HCT116 (cell line): ENCODE results near the gene GLO1. TPM values are rescaled to one million over a fixed set of nuclear protein-coding genes. Genes with fewer than 3 reads are reported as not detected.

Source experiments
- ATAC-seq: fragments of 200-7000 bp; cut with Tn5 transposase; 2 replicates; pipeline ENCODE4 v1.9.1; 2020; ENCODE audit warnings: mild to moderate bottlenecking, moderate library complexity
- BruUV-seq: library from RNA; stranded (reverse); fragments of 400-500 nt; replicated peaks from 2 replicates; lab custom pipeline; 2021; lab: Mats Ljungman, UMichigan
- CTCF ChIA-PET: fragments of 300-600 bp; sonication (Branson Sonifier 250); formaldehyde crosslinking; loops from one replicate; lab custom pipeline; 2021; ENCODE audit warnings: antibody characterized with exemption; lab: Charles Lee
- POLR2A ChIA-PET: fragments of 300-600, 350-600 bp; sonication (Branson Sonifier 250); formaldehyde crosslinking; loops from one replicate; lab custom pipeline; 2021; ENCODE audit warnings: antibody characterized with exemption; lab: Charles Lee
- RAD21 ChIA-PET, 2 experiments: fragments of 300-600 bp; sonication (Branson Sonifier 250); formaldehyde crosslinking; loops; one replicate each; lab custom pipeline; 2023; ENCODE audit warnings: low total read pairs in 2 of 2; ENCODE audit not compliant: uncharacterized antibody in 2 of 2, unreplicated experiment in 2 of 2, low non-redundant PET in 1 of 2; lab: Charles Lee
- DNase-seq: peaks from one replicate; pipeline ENCODE4 v3.0.0-alpha.2; 2010; ENCODE audit warnings: low read depth, low spot score
- H2AFZ ChIP-seq: fragments of 200-600 bp; shearing (Covaris generic), sonication (generic); 2 replicates; pipeline ENCODE4 v1.6.1; 2017; ENCODE audit warnings: low read depth, mixed run types, mixed read lengths, antibody characterized with exemption, low read length; ENCODE audit not compliant: poor library complexity, severe bottlenecking
- H3K27ac ChIP-seq: 2 replicates; pipeline ENCODE4 v1.5.1; 2012; ENCODE audit warnings: low read depth, low read length
- H3K27me3 ChIP-seq: fragments of 200-600 bp; sonication (generic); 2 replicates; pipeline ENCODE4 v1.6.1; 2016; ENCODE audit warnings: mixed run types, low read length, mixed read lengths; ENCODE audit not compliant: insufficient read depth
- H3K36me3 ChIP-seq, 2 experiments: fragments of 200-500 bp in 1 of 2; fragments of 200-600 bp in 1 of 2; sonication (Bioruptor generic) in 1 of 2; sonication (generic) in 1 of 2; 2 replicates each; pipeline versions ENCODE4 v1.5.1 to v1.6.1; 2014 to 2016; ENCODE audit warnings: low read length in 2 of 2, inconsistent platforms in 1 of 2, mixed read lengths in 1 of 2, mixed run types in 1 of 2; ENCODE audit not compliant: insufficient read depth in 2 of 2, control insufficient read depth in 1 of 2
- H3K4me1 ChIP-seq, 2 experiments: fragments of 200-600 bp in 1 of 2; sonication (generic) in 1 of 2; 2 replicates each; pipeline versions ENCODE4 v1.5.1 to v1.6.1; 2012 to 2017; ENCODE audit warnings: low read length in 2 of 2, inconsistent platforms in 1 of 2, mild to moderate bottlenecking in 1 of 2, mixed read lengths in 1 of 2, mixed run types in 1 of 2, moderate library complexity in 1 of 2; ENCODE audit not compliant: insufficient read depth in 2 of 2, control insufficient read depth in 1 of 2
- H3K4me2 ChIP-seq: fragments of 200-600 bp; sonication (generic); 2 replicates; pipeline ENCODE4 v1.6.1; 2017; ENCODE audit warnings: mixed run types, low read length, mixed read lengths
- H3K4me3 ChIP-seq, 2 experiments: fragments of 200-600 bp in 1 of 2; sonication (generic) in 1 of 2; replicated peaks in 1 of 2; 2 replicates each; pipeline ENCODE4 v1.5.1; 2011 to 2016; ENCODE audit warnings: low read length in 2 of 2, control low read depth in 1 of 2, low read depth in 1 of 2, mild to moderate bottlenecking in 1 of 2, mixed read lengths in 1 of 2, mixed run types in 1 of 2
- H3K79me2 ChIP-seq: fragments of 200-600 bp; sonication (generic); 2 replicates; pipeline ENCODE4 v1.6.1; 2017; ENCODE audit warnings: mild to moderate bottlenecking, mixed run types, low read length, moderate library complexity, mixed read lengths; ENCODE audit not compliant: insufficient read depth
- H3K9ac ChIP-seq: fragments of 200-600 bp; sonication (generic); 2 replicates; pipeline ENCODE4 v1.6.1; 2016; ENCODE audit warnings: low read length, mixed read lengths
- H3K9me2 ChIP-seq: fragments of 200-600 bp; sonication (generic), shearing (Covaris generic); 2 replicates; pipeline ENCODE4 v1.6.1; 2017; ENCODE audit warnings: mixed run types, mild to moderate bottlenecking, moderate library complexity; ENCODE audit not compliant: insufficient read depth
- H3K9me3 ChIP-seq, 2 experiments: fragments of 200-500 bp in 1 of 2; fragments of 200-600 bp in 1 of 2; sonication (Bioruptor generic) in 1 of 2; sonication (generic) in 1 of 2; 2 replicates each; pipeline ENCODE4 v1.6.1; 2014 to 2017; ENCODE audit warnings: low read length in 2 of 2, mixed read lengths in 2 of 2, inconsistent platforms in 1 of 2, low read depth in 1 of 2, mild to moderate bottlenecking in 1 of 2, mixed run types in 1 of 2, moderate library complexity in 1 of 2; ENCODE audit not compliant: control insufficient read depth in 1 of 2, insufficient read depth in 1 of 2
- H4K20me1 ChIP-seq: fragments of 200-600 bp; sonication (generic), shearing (Covaris generic); 2 replicates; pipeline ENCODE4 v1.6.1; 2017; ENCODE audit warnings: mixed run types, mild to moderate bottlenecking, moderate library complexity; ENCODE audit not compliant: insufficient read depth
- CEBPB ChIP-seq: IDR thresholded peaks from 2 replicates; pipeline ENCODE4 v1.6.1; 2012; ENCODE audit warnings: low read depth
- EGR1 ChIP-seq: IDR thresholded peaks from 2 replicates; pipeline ENCODE4 v1.6.1; 2012; ENCODE audit warnings: low read depth
- FOSL1 ChIP-seq: IDR thresholded peaks from 2 replicates; pipeline ENCODE4 v1.6.1; 2012; ENCODE audit warnings: low read depth
- POLR2AphosphoS5 ChIP-seq: IDR thresholded peaks from 2 replicates; pipeline ENCODE4 v1.6.1; 2011; ENCODE audit warnings: mild to moderate bottlenecking, low read depth, low read length, moderate library complexity
- RAD21 ChIP-seq: IDR thresholded peaks from 2 replicates; pipeline ENCODE4 v1.6.1; 2012; ENCODE audit warnings: low read depth, mild to moderate bottlenecking
- YY1 ChIP-seq: IDR thresholded peaks from 2 replicates; pipeline ENCODE4 v1.6.1; 2011; ENCODE audit warnings: low read length, low read depth, moderate library complexity, mild to moderate bottlenecking; ENCODE audit not compliant: insufficient replicate concordance; ENCODE audit errors: extremely low read depth
- ZFX ChIP-seq: fragments of 450-650 bp; IDR thresholded peaks from 2 replicates; pipeline ENCODE4 v1.6.1; 2017
- ZNF274 ChIP-seq: fragments of 200-500 bp; sonication (Bioruptor generic); IDR thresholded peaks from 2 replicates; pipeline ENCODE4 v1.6.1; 2014; ENCODE audit warnings: mild to moderate bottlenecking, low read depth, low read length, inconsistent platforms
- intact Hi-C: fragments of 100-400 bp; cut with micrococcal nuclease; formaldehyde crosslinking; loops from 2 replicates; pipeline ENCODE4 v1.10.0; 2022
- total RNA-seq: library from RNA; stranded (reverse); gene quantifications from one replicate; pipeline ENCODE4 v1.2.1, GENCODE V29; 2021; ENCODE audit not compliant: unreplicated experiment
- TF ChIP-seq, protein P1 (sequence below): IDR thresholded peaks from 2 replicates; pipeline ENCODE4 v1.6.1; 2012
- TF ChIP-seq, protein P2 (sequence below): IDR thresholded peaks from 2 replicates; pipeline ENCODE4 v1.6.1; 2012; ENCODE audit warnings: low read depth
- TF ChIP-seq, protein P3 (sequence below), 3 experiments: fragments of 200-600 bp in 1 of 3; sonication (generic) in 1 of 3; IDR thresholded peaks in 2 of 3; conservative IDR thresholded peaks in 1 of 3; 2 replicates each; pipeline ENCODE4 v1.5.1; 2012 to 2017; ENCODE audit warnings: low read depth in 2 of 3, low read length in 2 of 3, antibody characterized with exemption in 1 of 3, borderline replicate concordance in 1 of 3, control low read depth in 1 of 3, mild to moderate bottlenecking in 1 of 3, mixed read lengths in 1 of 3, mixed run types in 1 of 3, moderate library complexity in 1 of 3; ENCODE audit not compliant: insufficient read depth in 1 of 3

Gene GLO1
- total RNA-seq, 1 experiment from 2014 or later: 191 TPM

DNA sequence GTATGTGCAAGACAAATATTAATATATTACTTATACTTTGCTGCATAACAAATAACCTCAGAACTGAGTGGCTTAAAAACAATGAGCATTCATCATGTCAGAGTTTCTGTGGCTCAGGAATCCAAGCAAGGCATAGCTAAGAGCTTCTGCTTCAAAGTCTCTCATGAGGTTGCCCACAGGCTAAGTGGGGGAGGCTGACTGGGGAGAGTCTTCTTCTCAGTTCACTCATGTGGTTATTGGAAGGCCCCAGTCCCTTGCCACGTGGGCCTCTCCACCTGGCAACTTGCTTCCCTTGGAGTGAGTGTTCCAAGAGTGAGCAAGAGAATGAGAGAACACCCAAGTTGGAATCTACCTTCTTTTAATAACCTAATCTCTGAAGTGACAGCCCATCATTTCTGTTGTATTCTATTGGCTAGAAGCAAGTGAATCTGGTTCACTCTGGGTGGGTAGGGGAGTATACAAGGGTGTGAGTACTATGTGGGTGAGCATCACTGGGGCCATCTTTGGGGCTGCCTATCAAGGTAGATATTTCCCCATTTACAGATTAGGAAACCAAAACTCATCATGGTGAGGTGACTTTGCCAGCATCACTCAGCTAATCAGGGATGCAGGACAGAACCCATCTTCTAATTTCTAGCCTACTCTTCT is 48.1 kb upstream of the GLO1 start:
- ATAC-seq: no peak
- no peak for TF ChIP-seq CEBPB
- TF ChIP-seq YY1: no peak
- POLR2A ChIA-PET: no interaction called here
- CTCF ChIA-PET: interaction anchor here (1.2 kb wide), 1 partner anchor 12 kb away, joined by 3 read pairs; no protein-coding TSS in a partner anchor
- no peaks in the 10 kb centered on the region for H3K9me3 ChIP-seq
- H4K20me1 ChIP-seq: no peaks in the 10 kb centered on the region
- no peak overlapping the region for H3K4me2 ChIP-seq
- intact Hi-C loops: no loop called here
- H3K9ac ChIP-seq: no peak overlapping the region
- no peaks in the 10 kb centered on the region for H3K79me2 ChIP-seq
- no peaks in the 10 kb centered on the region for H3K36me3 ChIP-seq
- no peak overlapping the region for H3K27ac ChIP-seq
- no peak overlapping the region for H2AFZ ChIP-seq
- no peaks in the 10 kb centered on the region for H3K27me3 ChIP-seq
- no peaks in the 10 kb centered on the region for H3K9me2 ChIP-seq
- RAD21 ChIA-PET: no interaction called here
- peaks cover 12 to 18% of the 10 kb centered on the region in 2 experiments for H3K4me1 ChIP-seq
- BruUV-seq: no TSS peak
- no peak overlapping the region for H3K4me3 ChIP-seq
- DNase-seq: no peak

DNA sequence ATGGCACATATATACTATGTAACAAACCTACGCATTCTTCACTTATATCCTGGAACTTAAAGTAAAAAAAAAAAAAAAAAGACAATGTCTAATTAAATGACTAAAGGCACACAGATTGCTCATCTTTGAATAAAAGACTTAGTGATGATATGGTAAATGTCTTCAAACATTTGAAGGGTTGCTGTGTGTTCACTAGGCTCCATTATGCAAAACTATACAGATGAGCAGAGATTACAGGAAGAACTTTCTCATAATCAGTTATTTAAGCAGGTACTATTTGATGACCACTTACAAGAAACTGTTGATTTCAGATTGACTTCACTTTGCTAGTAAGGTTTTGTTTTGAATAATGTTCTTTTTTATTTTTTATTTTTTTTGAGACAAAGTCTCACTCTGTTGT is 46.5 kb upstream of the GLO1 start:
- POLR2A ChIA-PET: no interaction called here
- no peaks in the 10 kb centered on the region for H3K9me3 ChIP-seq
- no peaks in the 10 kb centered on the region for H3K79me2 ChIP-seq
- BruUV-seq: no TSS peak
- no peak overlapping the region for H3K4me3 ChIP-seq
- ATAC-seq (no peak), DNase-seq (no peak)
- intact Hi-C loops: no loop called here
- no peaks in the 10 kb centered on the region for H3K9me2 ChIP-seq
- H3K4me1 ChIP-seq: 0 out of 4 replicates have a peak, but pooled peaks cover 0 to 3% of the 10 kb centered on the region in 2 experiments
- H3K9ac ChIP-seq: no peak overlapping the region
- no peaks in the 10 kb centered on the region for H3K27me3 ChIP-seq
- no peaks in the 10 kb centered on the region for H4K20me1 ChIP-seq
- RAD21 ChIA-PET: no interaction called here
- CTCF ChIA-PET: no interaction called here
- no peaks in the 10 kb centered on the region for H3K36me3 ChIP-seq
- H2AFZ ChIP-seq: no peak overlapping the region
- H3K4me2 ChIP-seq: no peak overlapping the region
- H3K27ac ChIP-seq: no peak overlapping the region
- no peak for TF ChIP-seq POLR2AphosphoS5
- no peak for TF ChIP-seq CEBPB
- TF ChIP-seq ZNF274: no peak
- TF ChIP-seq FOSL1: no peak
- no peak for TF ChIP-seq RAD21
- no peak for TF ChIP-seq ZFX
- TF ChIP-seq, protein P1, sequence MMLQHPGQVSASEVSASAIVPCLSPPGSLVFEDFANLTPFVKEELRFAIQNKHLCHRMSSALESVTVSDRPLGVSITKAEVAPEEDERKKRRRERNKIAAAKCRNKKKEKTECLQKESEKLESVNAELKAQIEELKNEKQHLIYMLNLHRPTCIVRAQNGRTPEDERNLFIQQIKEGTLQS: no peak
- no peak for TF ChIP-seq EGR1
- TF ChIP-seq, protein P2, sequence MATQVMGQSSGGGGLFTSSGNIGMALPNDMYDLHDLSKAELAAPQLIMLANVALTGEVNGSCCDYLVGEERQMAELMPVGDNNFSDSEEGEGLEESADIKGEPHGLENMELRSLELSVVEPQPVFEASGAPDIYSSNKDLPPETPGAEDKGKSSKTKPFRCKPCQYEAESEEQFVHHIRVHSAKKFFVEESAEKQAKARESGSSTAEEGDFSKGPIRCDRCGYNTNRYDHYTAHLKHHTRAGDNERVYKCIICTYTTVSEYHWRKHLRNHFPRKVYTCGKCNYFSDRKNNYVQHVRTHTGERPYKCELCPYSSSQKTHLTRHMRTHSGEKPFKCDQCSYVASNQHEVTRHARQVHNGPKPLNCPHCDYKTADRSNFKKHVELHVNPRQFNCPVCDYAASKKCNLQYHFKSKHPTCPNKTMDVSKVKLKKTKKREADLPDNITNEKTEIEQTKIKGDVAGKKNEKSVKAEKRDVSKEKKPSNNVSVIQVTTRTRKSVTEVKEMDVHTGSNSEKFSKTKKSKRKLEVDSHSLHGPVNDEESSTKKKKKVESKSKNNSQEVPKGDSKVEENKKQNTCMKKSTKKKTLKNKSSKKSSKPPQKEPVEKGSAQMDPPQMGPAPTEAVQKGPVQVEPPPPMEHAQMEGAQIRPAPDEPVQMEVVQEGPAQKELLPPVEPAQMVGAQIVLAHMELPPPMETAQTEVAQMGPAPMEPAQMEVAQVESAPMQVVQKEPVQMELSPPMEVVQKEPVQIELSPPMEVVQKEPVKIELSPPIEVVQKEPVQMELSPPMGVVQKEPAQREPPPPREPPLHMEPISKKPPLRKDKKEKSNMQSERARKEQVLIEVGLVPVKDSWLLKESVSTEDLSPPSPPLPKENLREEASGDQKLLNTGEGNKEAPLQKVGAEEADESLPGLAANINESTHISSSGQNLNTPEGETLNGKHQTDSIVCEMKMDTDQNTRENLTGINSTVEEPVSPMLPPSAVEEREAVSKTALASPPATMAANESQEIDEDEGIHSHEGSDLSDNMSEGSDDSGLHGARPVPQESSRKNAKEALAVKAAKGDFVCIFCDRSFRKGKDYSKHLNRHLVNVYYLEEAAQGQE: no peak
- TF ChIP-seq, protein P3, sequence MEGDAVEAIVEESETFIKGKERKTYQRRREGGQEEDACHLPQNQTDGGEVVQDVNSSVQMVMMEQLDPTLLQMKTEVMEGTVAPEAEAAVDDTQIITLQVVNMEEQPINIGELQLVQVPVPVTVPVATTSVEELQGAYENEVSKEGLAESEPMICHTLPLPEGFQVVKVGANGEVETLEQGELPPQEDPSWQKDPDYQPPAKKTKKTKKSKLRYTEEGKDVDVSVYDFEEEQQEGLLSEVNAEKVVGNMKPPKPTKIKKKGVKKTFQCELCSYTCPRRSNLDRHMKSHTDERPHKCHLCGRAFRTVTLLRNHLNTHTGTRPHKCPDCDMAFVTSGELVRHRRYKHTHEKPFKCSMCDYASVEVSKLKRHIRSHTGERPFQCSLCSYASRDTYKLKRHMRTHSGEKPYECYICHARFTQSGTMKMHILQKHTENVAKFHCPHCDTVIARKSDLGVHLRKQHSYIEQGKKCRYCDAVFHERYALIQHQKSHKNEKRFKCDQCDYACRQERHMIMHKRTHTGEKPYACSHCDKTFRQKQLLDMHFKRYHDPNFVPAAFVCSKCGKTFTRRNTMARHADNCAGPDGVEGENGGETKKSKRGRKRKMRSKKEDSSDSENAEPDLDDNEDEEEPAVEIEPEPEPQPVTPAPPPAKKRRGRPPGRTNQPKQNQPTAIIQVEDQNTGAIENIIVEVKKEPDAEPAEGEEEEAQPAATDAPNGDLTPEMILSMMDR (IDR thresholded peaks at IDR 0.05 in 2 of 3, conservative IDR thresholded peaks at IDR 0.05 in 1 of 3; ENCODE audit: borderline replicate concordance in 1 of 3, insufficient read depth in 1 of 3, low read depth in 2 of 3, low read length in 2 of 3): no peak
